ENCODE measurements around the gene C16orf95.

GRCh38 chr16:87308826-87309225 is 8.4 kb downstream of the C16orf95 start:
- TF ChIP-seq CTCF (IDR thresholded peaks at IDR 0.05) (no peak), POLR2A (IDR thresholded peaks at IDR 0.05) (no peak)
